ENCODE measurements around the gene TBX2. TPM values are rescaled to one million over a fixed set of nuclear protein-coding genes. Genes with fewer than 3 reads are reported as not detected.

TBX2 gene
- total and polyA plus RNA-seq, 2 of the 13 experiments (the other 11 are each of a cell fraction or from before 2014, with no cell fraction given): 2.8 to 15.3 TPM

DNA sequence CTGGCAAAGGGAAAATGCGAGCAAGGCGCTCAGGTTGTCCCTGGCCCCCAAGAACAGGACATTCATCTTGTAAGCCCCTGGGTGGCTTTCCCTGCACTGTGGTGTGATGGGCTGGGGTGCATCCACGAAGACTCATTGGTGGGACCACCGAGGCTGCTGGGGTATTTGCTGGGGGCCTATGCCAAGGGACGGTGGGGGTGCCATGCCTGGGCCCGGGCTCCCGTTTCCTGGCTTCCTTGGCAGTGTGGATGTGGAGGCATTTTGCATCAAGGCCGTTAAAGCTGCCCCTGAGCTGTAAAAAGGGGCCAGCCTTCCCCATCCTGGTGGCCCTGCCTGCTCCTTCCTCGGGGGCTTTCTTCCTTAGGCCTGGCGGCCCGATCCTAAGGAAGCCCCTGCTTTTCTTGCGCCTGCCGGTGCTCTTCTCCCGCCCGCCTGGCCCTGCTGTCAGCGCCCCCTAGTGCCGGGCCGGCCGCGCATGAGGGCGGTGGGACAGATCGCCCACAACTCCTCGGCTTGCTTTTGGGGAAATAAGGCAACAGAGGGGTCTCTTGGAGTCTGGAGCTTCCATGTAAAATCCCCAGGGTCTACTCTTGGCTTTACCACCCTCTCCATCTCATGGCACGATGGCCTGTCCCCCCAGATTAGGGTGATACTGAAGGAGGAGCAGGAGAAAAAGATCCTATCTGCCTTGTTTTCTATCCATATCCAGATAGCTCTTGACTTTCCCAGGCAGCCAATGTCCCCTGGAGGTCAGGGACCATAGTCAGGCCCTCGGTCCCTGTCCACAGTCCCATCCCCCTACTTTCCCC is 9.8 kb upstream of the TBX2 start (continued):
- TF ChIP-seq ZNF879 (CRISPR knock-in tag; IDR thresholded peaks at IDR 0.05) (0 out of 2 replicates have a peak, but pooled peaks have one; percentile 38), ZHX2 (IDR thresholded peaks at IDR 0.05; ENCODE audit: low read depth) (0 out of 2 replicates have a peak, but pooled peaks have one; percentile 6), ZHX2 (CRISPR knock-in tag; IDR thresholded peaks at IDR 0.05; ENCODE audit: borderline replicate concordance) (no peak), ZNF441 (CRISPR knock-in tag; IDR thresholded peaks at IDR 0.05; ENCODE audit: borderline replicate concordance) (peak; percentile 65; the same call in 1 of the 2 replicates), ZNF546 (CRISPR knock-in tag; conservative IDR thresholded peaks at IDR 0.05) (no peak), FOXO1 (CRISPR knock-in tag; IDR thresholded peaks at IDR 0.05) (peak; percentile 36; the same call in 1 of the 2 replicates), CBX1 (IDR thresholded peaks at IDR 0.05; ENCODE audit: low read depth) (no peak), GMEB1 (CRISPR knock-in tag; IDR thresholded peaks at IDR 0.05; ENCODE audit: borderline replicate concordance) (no peak), ZNF335 (CRISPR knock-in tag; IDR thresholded peaks at IDR 0.05) (no peak), ARNT (IDR thresholded peaks at IDR 0.05) (no peak), ZBTB7B (CRISPR knock-in tag; IDR thresholded peaks at IDR 0.05) (peak; percentile 91; the same call in 1 of the 2 replicates)
